ENCODE results near the gene NGEF.

DNA sequence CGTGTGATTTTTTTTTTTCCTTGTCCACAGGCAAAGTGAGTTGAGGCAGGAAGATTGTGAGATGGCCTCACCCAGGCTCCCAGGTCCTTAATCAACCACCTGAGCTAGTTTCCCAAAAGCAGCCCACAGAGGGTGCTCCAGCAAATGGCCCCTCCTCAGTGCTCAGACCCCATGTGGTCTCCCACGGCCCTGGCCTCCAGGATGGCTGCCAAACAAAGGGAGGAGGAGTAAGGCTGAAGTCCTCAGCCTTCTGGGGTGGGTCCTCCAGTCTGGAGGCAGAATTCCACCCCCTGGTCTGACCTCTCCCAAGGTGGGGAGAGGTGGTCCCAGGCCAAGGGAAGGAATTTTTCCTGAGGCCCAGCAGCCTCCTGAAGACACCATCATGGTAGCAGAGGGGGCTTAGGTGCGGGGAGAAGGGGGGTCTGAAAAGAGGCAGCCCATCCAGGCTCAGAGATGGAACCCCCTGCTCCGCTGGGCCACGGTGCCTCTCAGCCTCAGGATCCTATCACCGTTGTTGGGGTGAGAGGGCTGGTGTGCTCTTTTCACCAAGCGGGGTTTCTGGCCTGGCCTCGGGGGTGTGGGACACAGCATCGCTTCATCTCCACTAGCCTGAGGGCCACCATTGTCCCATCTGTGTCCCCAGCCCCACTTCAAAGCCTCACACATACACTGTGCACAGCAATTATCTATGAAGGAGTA, 2.3 kb downstream of the NGEF start:
- TF ChIP-seq CTCF (conservative IDR thresholded peaks at IDR 0.05 in 1 of 2, IDR thresholded peaks at IDR 0.05 in 1 of 2; ENCODE audit: extremely low read depth in 1 of 2, insufficient read depth in 1 of 2, low read depth in 1 of 2, low read length in 2 of 2) (no peak), EZH2 (IDR thresholded peaks at IDR 0.05; ENCODE audit: borderline replicate concordance, low read length) (no peak)
